H9 (cell line): ENCODE data around the gene JSRP1. TPM values are rescaled to one million over a fixed set of nuclear protein-coding genes. Genes with fewer than 3 reads are reported as not detected.
A peak's percentile ranks its signal among the peaks of the same experiment; 100 is the strongest.

Experiments
- DNase-seq: peaks from one replicate; pipeline ENCODE4 v3.0.0-alpha.2; 2017
- H2AFZ ChIP-seq: one replicate; pipeline ENCODE4 v1.6.1; 2013; ENCODE audit warnings: mild to moderate bottlenecking, low read length, control low read depth, moderate library complexity
- H2AK5ac ChIP-seq: 2 replicates; pipeline ENCODE4 v1.6.1; 2013; ENCODE audit warnings: low read length, control low read depth, mixed read lengths; ENCODE audit not compliant: insufficient read length
- H2BK120ac ChIP-seq: one replicate; pipeline ENCODE4 v1.6.1; 2013; ENCODE audit warnings: low read depth, mild to moderate bottlenecking, low read length, control low read depth, inconsistent platforms; ENCODE audit not compliant: poor library complexity, severe bottlenecking
- H2BK12ac ChIP-seq: 2 replicates; pipeline ENCODE4 v1.6.1; 2013; ENCODE audit warnings: low read length, control low read depth, mixed read lengths, low read depth; ENCODE audit not compliant: insufficient read length
- H2BK15ac ChIP-seq: 2 replicates; pipeline ENCODE4 v1.6.1; 2013; ENCODE audit warnings: low read depth, low read length, control low read depth
- H2BK20ac ChIP-seq: one replicate; pipeline ENCODE4 v1.6.1; 2013; ENCODE audit warnings: low read depth, mild to moderate bottlenecking, low read length, control low read depth, inconsistent platforms; ENCODE audit not compliant: poor library complexity, severe bottlenecking
- H2BK5ac ChIP-seq: 2 replicates; pipeline ENCODE4 v1.6.1; 2013; ENCODE audit warnings: low read length, control low read depth, mixed read lengths; ENCODE audit not compliant: insufficient read length
- H3K14ac ChIP-seq: 2 replicates; pipeline ENCODE4 v1.6.1; 2013; ENCODE audit warnings: low read length, control low read depth; ENCODE audit not compliant: insufficient read depth
- H3K18ac ChIP-seq: 2 replicates; pipeline ENCODE4 v1.6.1; 2013; ENCODE audit warnings: low read depth, mild to moderate bottlenecking, mixed read lengths, low read length, control low read depth; ENCODE audit not compliant: insufficient read length
- H3K23ac ChIP-seq: 2 replicates; pipeline ENCODE4 v1.6.1; 2013; ENCODE audit warnings: low read length, control low read depth, mixed read lengths, low read depth; ENCODE audit not compliant: insufficient read length
- H3K23me2 ChIP-seq: 2 replicates; pipeline ENCODE4 v1.6.1; 2013; ENCODE audit warnings: low read depth, mild to moderate bottlenecking, mixed read lengths, low read length, control low read depth; ENCODE audit not compliant: insufficient read length, poor library complexity, severe bottlenecking
- H3K27ac ChIP-seq: 2 replicates; pipeline ENCODE4 v1.5.1; 2013; ENCODE audit warnings: low read length, control low read depth, mixed read lengths, low read depth; ENCODE audit not compliant: insufficient read length
- H3K27me3 ChIP-seq: 2 replicates; pipeline ENCODE4 v1.6.1; 2013; ENCODE audit warnings: low read length, control low read depth, inconsistent platforms; ENCODE audit not compliant: insufficient read depth
- H3K4ac ChIP-seq: 2 replicates; pipeline ENCODE4 v1.6.1; 2013; ENCODE audit warnings: low read depth, mild to moderate bottlenecking, control low read depth, inconsistent platforms, low read length, moderate library complexity
- H3K4me1 ChIP-seq: 2 replicates; pipeline ENCODE4 v1.6.1; 2013; ENCODE audit warnings: low read length, control low read depth, inconsistent platforms; ENCODE audit not compliant: insufficient read depth
- H3K4me2 ChIP-seq: 2 replicates; pipeline ENCODE4 v1.6.1; 2013; ENCODE audit warnings: low read length, control low read depth, mixed read lengths; ENCODE audit not compliant: insufficient read length, insufficient read depth
- H3K56ac ChIP-seq: 2 replicates; pipeline ENCODE4 v1.6.1; 2013; ENCODE audit warnings: low read depth, mild to moderate bottlenecking, mixed read lengths, low read length, control low read depth; ENCODE audit not compliant: insufficient read length
- H3K79me1 ChIP-seq: 2 replicates; pipeline ENCODE4 v1.6.1; 2013; ENCODE audit warnings: low read depth, mild to moderate bottlenecking, moderate library complexity, low read length, control low read depth, inconsistent platforms; ENCODE audit not compliant: insufficient read depth, poor library complexity, severe bottlenecking
- H3K79me2 ChIP-seq: 2 replicates; pipeline ENCODE4 v1.6.1; 2013; ENCODE audit warnings: low read length, control low read depth, inconsistent platforms; ENCODE audit not compliant: insufficient read depth
- H3K9ac ChIP-seq: 2 replicates; pipeline ENCODE4 v1.6.1; 2013; ENCODE audit warnings: low read length, control low read depth, mixed read lengths; ENCODE audit not compliant: insufficient read length; ENCODE audit errors: extremely low read depth
- H3K9me3 ChIP-seq: one replicate; pipeline ENCODE4 v1.6.1; 2013; ENCODE audit warnings: low read depth, low read length, inconsistent platforms; ENCODE audit not compliant: control insufficient read depth
- H3T11ph ChIP-seq: one replicate; pipeline ENCODE4 v1.6.1; 2013; ENCODE audit warnings: mild to moderate bottlenecking, low read length, control low read depth, inconsistent platforms
- H4K20me1 ChIP-seq: one replicate; pipeline ENCODE4 v1.6.1; 2013; ENCODE audit not compliant: control insufficient read depth, insufficient read length, insufficient read depth
- H4K5ac ChIP-seq: 2 replicates; pipeline ENCODE4 v1.6.1; 2013; ENCODE audit warnings: low read depth, mild to moderate bottlenecking, mixed read lengths, low read length, control low read depth; ENCODE audit not compliant: insufficient read length
- H4K8ac ChIP-seq: replicated peaks from 2 replicates; pipeline ENCODE4 v1.6.1; 2013; ENCODE audit warnings: low read length, control low read depth, mixed read lengths, low read depth; ENCODE audit not compliant: insufficient read length
- H4K91ac ChIP-seq: 2 replicates; pipeline ENCODE4 v1.6.1; 2013; ENCODE audit warnings: low read depth, mild to moderate bottlenecking, moderate library complexity, mixed read lengths, low read length, control low read depth; ENCODE audit not compliant: insufficient read length
- H3K27ac Mint-ChIP-seq, 3 experiments: 2 replicates in 2 of 3; 3 replicates in 1 of 3; pipeline ENCODE4 v1.8.0; 2020 to 2021; ENCODE audit warnings: mixed read lengths in 3 of 3, mild to moderate bottlenecking in 1 of 3, moderate library complexity in 1 of 3
- H3K27me3 Mint-ChIP-seq: 2 replicates; pipeline ENCODE4 v1.8.0; 2021; ENCODE audit warnings: low read depth, mild to moderate bottlenecking, moderate library complexity, mixed read lengths
- H3K36me3 Mint-ChIP-seq, 3 experiments: 2 replicates in 2 of 3; 3 replicates in 1 of 3; pipeline ENCODE4 v1.8.0; 2020 to 2021; ENCODE audit warnings: low read depth in 3 of 3, mixed read lengths in 3 of 3; ENCODE audit not compliant: insufficient read depth in 1 of 3
- H3K4me1 Mint-ChIP-seq, 2 experiments: 2 replicates each; pipeline ENCODE4 v1.8.0; 2020; ENCODE audit warnings: mixed read lengths in 2 of 2
- H3K4me3 Mint-ChIP-seq, 2 experiments: 2 replicates in 1 of 2; 3 replicates in 1 of 2; pipeline ENCODE4 v1.8.0; 2020 to 2021; ENCODE audit warnings: mild to moderate bottlenecking in 2 of 2, mixed read lengths in 2 of 2, moderate library complexity in 1 of 2
- H3K9me3 Mint-ChIP-seq, 2 experiments: 2 replicates in 1 of 2; 3 replicates in 1 of 2; pipeline ENCODE4 v1.8.0; 2020; ENCODE audit warnings: mild to moderate bottlenecking in 2 of 2, mixed read lengths in 2 of 2, moderate library complexity in 1 of 2
- CTCF ChIP-seq: fragments of 200-600 bp; sonication (generic); conservative IDR thresholded peaks from 3 replicates; pipeline ENCODE4 v1.8.0; 2021; ENCODE audit warnings: antibody characterized with exemption, mild to moderate bottlenecking
- WGBS: extraction: QIAGEN DNeasy Blood & Tissue Kit; methylation state at CpG from one replicate; pipeline ENCODE4 v1.1.7; 2013; ENCODE audit warnings: missing lambda C conversion rate, low lambda C conversion rate, mixed read lengths; ENCODE audit not compliant: insufficient read length; ENCODE audit errors: extremely low coverage; 5-methylcytosine and 5-hydroxymethylcytosine counted together
- total RNA-seq: library from RNA; stranded (reverse); gene quantifications from 2 replicates; pipeline ENCODE4 v1.2.1, GENCODE V29; 2021

Gene JSRP1
- total RNA-seq, 1 experiment from 2014 or later = 0.90 TPM

- Histone ChIP-seq H3K56ac (no peak overlapping the region), H3K23ac (no peak overlapping the region), H2BK120ac (no peak overlapping the region), H4K8ac (no peak overlapping the region), H4K91ac (no peak overlapping the region), H2BK20ac (no peak overlapping the region), H3K18ac (no peak overlapping the region), H3K79me2 (peaks cover 47% of the 10 kb centered on the region), H4K5ac (no peak overlapping the region), H3K23me2 (no peaks in the 10 kb centered on the region), H4K20me1 (peaks cover 2% of the 10 kb centered on the region), H3K9me3 (no peaks in the 10 kb centered on the region), H2BK12ac (no peak overlapping the region), H3K4ac (no peak overlapping the region), H3K79me1 (peaks cover 13% of the 10 kb centered on the region), H3K14ac (no peak overlapping the region), H2AK5ac (no peak overlapping the region), H3K27me3 (no peaks in the 10 kb centered on the region), H2BK15ac (no peak overlapping the region), H3K4me1 (peaks cover 2% of the 10 kb centered on the region; the same call in 1 of the 2 replicates), H3T11ph (no peak overlapping the region), H3K27ac (no peak overlapping the region), H3K9ac (no peak overlapping the region), H3K4me2 (no peak overlapping the region), H2AFZ (no peak overlapping the region), H2BK5ac (no peak overlapping the region)
- H3K36me3 Mint-ChIP-seq = peaks cover 21 to 64% (median 55%) of the 10 kb centered on the region in 3 experiments; a peak in 6 of 7 replicates
- no peak for DNase-seq
- WGBS = no CpG with 5 or more reads among the region's 8 CpGs
- H3K4me3 Mint-ChIP-seq = no peak overlapping the region; a peak in 1 of 5 replicates
- no peaks in the 10 kb centered on the region; the same call in 1 of the 2 replicates for H3K27me3 Mint-ChIP-seq
- no peak for TF ChIP-seq CTCF
- no peaks in the 10 kb centered on the region for H3K9me3 Mint-ChIP-seq
- peak overlapping the region; percentile 4 to 92 (median 63); a peak in 4 of 7 replicates for H3K27ac Mint-ChIP-seq
- peaks cover 32 to 33% of the 10 kb centered on the region in 2 experiments for H3K4me1 Mint-ChIP-seq
Measured at GRCh38 chr19:2242816-2243215, 13.4 kb downstream of the JSRP1 start.
